Right kidney (tissue), 1 donor: ENCODE measurements around the gene GTSE1.

Experiments used
- DNase-seq: peaks from one replicate; pipeline ENCODE4 v3.0.0-alpha.2; 2016

GTSE1 gene

DNA sequence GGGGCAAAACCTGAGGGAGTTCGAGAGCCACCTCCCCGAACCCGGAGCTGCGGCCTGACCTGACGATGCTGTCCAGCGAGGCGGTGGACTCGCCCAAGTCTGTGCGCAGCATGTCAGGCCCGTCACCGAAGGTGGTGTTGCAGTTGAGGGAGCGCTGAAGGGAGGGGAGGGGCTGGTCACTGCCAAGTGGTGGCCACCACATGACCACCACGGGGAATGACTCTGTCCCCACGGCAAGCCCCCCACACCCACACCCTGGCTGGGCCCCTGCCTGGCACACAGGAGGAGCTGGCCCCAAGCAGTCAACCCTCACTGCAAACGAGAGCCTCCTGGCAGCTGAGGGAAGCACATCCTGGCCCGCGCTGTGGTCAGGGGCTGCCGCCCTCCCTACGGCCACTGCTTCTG lies 69.7 kb downstream of the GTSE1 start:
- no peak for DNase-seq

DNA sequence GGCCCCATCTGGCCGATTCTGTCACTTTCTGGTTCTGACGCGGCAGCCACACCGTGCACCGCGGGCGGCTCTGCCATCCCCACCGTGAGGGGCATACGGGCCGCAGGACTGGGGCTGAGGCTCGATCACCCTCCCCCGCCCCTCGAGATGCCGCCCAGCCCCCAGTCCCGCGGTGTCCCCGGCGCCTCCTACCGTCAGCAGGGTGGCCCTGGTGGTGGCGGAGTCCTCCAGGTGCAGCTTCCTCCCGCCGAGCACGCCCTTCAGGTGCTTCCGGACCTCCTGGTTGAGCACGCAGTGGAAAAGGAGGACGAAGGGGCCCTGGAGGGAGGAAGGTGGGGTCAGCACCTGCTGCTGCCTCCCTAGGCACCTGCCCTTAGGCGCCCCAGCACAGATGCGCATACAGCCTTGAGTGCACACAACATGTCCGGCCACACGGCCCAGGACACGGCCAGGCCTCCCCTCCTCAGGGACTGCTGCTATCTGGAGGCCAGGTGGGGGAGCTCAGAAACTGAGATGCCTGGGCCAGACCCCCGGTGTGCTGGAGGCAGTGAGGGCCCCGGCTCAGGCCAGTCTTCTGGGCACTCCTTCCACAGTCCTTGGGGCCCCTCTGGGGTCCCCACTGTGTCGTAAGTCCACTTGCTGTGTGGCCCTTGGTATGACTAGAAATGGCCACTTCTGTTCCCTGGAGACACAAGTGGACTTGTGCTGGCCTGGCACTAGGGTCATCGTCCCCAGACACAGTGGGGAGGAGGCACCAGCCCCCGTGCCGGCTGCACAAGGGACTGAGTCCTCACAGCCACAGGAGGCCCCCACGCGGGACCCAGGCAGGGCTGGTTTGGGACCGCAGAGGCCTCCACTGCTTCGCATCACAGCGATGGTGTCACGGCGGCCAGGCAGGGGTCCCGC lies 70.4 kb downstream of the GTSE1 start:
- no peak for DNase-seq

DNA sequence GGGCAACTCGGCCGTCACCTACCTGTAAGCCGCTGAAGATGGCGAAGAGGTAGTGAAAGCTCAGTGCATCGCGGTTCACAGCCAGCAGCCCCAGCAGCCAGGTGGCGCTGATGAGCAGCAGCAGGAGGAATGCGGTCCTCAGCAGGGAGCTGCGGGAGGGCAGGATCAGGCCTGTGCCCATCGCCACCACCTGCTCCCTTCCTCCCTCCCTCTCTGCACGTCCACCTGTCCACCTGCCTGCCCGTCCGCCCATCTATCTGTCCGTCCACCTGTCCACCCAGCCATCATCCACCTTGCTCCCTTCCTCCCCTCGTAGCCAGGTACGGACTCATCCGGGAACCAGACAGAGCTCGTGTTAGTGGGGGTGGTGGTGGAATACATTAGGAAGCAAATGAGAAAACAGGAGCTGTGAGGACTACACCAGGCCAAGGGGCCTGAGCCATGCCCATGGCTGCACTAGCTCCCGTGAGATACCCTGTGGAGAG lies 71.1 kb downstream of the GTSE1 start:
- DNase-seq = peak; percentile 59

DNA sequence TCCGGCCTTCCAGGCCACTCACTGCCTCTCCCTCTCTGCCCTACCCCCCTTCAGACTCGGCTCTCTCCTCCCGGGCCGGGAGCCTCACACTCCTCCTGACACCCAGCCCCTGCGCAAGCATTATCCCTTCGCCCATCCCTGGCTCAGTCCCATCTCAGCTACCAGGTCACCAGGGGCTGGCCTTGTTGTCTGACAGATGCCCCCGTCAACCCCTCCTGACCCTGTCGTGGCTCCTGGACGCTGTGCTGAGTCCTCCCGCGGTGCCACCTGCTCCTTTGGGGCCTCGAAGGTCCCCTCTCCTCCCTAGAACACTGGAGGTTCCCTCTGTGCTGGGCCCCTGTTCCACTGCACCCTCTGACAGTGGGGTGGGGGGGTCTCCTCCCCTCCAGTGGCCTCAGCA lies 71.8 kb downstream of the GTSE1 start:
- no peak for DNase-seq

DNA sequence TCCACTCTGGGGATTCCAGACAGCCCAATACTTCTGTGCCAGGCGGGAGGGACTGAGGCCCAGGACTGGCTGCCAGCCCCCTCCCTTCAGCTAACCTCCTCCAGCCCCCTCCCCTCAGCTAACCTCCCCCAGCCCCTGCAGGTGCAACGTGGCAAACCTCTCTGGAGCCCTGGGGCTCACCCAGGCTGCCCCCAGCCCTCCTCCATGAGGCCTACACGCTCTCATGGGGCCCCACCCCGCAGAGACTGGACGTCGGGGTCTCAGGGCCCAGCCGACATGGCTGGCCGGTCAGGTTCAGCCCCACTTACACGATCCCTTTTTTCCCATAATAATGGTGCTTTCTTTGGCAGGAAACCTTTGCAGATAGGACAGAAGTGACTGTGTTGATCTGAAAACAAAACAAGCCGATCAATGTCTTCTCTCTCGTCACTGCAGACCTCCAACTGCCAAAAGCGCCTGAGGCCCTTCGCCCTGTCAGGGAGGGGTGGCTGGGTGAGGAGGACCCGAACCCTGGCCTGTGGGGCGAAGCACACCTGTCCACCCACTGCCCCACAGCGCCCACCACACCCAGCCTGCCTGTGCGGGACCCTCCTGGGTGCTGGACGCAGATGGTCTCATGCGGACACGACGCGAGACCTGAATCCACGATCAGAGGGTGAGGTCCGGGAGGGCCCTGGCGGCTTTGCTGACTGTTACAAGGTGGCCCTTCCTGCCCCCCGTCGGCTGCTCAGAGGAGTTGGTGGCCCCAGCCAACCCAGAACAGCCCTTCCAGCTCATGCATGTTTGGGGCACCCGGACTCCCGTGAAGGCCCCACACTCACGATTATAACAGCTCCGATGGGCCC lies 72.4 kb downstream of the GTSE1 start:
- no peak for DNase-seq

DNA sequence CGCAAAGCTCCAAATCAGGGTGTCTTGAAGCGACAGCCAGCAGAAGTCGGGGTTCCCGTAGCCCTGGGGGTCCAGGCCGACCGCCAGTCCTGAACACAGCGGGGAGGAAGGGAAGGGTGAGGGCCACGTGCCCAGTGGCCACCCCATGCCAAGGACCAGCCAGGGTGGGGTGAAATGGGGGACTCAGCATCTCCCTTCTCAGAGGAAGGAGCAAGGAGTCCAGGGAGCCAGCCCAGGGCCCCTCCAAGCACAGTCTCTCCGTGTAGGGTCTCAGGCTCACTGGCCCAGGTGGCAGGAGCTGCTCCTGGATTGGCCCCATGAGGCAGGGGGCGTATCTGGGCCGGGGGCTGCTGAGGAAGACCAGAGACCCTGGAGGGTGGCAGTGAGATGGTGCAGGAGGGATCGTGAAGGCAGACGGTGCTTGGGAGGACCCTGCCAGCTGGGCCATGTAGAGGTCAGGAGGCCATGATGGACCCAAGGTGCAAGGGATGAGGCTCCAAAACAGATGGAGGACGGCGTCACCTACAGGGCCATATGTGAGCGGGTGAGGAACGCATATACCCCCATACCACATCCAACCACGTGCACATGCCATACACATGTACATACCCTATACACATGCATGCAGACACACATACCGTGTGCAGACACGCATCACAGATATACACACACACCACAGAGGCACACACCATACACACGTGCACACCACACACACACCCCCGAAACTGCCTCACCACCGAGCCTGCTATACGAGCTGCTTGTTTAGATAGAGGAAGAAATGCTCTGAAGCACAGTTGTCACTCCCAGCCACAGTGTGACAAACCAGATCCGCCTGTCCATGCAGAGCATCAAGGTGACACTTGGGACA lies 73.3 kb downstream of the GTSE1 start:
- no peak for DNase-seq

DNA sequence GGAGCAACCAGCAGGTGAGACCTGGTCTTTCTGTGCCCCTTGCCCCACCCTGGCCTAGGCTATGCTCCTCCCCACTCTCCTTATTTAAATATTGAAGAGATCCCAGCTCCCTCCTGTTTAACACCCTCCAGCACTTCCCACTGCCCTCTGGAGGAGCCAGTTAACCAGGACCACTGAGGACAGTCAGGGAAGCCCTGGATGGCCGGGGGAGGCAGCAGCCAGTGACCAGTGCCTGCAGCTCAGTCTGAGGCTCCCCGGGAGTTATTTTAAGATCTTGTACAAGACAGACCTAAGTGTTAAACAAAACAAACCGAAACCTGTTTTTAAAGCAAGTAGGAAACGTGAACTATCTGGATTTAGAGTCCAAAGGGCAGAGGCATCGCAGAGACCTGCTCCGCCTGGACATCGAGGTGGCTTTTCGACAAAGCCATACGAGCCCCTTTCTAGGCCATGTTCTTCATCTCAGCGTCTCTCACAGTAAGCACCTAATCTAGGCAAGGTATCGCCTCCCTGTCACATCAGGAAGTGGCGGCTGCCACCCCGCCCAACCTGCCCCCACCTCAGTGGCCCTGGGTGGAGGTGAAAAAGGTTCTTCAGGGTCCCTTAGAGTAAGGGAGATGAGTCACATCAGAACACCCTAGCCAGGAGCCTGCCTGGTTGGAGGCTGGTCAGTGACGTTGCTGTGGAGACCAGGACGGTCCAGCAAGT lies 74.1 kb downstream of the GTSE1 start:
- DNase-seq = no peak

DNA sequence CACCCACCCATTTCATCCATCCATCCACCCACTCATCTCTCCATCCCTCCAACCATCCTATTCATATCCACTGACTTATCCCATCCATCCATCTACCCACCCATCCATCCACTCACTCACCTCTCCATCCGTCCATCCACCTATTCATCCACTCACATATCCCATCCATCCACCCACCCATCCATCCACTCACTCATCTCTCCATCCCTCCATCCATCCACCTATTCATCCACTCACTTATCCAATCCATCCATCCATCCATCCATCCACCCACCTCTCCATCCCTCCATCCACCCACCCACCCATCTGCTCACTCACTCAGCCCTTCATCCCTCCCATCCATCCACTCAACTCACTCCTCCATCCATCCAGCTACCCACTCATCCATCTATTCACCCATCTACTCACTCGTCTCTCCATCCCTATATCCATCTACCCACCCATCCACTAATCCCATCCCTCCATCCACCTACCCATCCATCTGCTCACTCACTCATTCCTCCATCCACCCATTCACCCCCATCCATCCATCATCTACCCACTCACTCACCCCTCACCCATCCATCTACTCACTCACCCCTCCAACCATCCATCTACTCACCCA lies 75.1 kb downstream of the GTSE1 start:
- DNase-seq = no peak

DNA sequence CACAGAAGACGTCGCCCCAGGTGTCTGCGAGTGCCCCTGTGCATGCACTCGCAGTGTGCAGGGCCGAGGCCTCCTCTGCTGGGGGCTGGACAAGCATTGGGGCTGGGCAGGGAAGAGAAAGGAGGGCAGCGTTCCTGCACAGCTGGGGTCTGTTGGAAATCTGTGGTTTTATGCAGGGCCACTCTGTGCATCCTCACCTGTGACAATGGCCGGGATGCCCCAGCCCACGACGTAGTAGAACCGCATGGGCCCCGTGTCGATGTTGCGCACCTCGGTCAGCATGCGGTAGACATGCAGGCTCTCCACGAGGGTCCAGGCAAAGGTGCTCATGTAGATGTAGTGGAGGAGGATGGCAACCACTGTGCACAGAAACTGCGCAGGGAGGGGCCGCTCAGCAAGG lies 76.0 kb downstream of the GTSE1 start:
- no peak for DNase-seq

DNA sequence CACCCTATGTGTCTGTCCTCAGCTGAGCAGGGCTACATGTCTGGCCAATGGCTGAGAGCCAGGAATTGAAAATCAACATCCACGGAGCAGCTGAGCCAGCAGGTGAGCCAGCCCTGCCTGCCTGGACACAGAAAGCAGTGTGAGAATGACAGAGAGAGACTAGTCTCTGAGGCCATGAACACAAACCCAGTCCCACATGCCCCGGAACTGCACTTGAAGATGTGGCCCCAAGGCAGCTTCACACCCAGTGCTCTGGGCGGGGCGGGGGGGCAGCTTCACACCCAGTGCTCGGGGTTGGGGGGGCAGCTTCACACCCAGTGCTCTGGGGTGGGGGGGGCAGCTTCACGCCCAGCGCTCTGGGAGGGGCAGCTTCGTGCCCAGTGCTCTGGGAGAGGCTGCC lies 76.5 kb downstream of the GTSE1 start:
- DNase-seq = no peak

DNA sequence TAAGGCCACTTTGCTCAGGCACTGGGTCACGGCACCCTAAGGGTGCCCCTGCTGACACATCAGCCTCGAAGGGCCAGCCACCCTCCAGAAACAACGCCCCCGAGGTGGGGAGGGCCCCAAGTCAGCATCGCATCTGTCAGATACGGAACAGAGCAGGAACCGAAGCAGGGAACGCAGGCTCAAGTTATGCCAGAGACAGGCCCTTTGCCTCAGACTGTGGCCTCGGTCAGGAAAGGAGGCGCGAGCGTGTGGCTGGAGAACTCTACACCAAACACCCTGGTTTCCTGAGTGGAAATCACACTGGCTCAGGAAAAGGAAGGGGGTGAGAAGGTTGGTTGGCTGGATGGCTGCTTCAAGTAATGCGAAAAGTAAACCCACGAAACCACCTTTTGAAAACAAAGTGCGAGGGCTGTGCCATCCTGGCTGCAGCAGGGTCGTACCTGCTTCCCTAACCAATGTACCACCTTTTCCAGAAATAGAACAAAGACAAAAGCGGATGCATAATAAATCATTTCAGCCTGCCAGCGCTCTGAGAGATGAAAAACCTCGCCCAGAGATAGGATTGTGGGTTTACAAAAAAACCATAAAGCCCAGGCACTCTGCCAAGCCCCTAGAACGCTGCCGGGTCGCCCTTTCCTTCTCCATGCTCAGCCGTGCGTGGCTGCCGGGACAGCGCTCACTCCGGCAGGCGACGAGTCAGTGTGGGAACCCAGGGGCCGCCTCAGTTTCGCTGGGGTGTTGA lies 77.4 kb downstream of the GTSE1 start:
- DNase-seq = peak; percentile 51

DNA sequence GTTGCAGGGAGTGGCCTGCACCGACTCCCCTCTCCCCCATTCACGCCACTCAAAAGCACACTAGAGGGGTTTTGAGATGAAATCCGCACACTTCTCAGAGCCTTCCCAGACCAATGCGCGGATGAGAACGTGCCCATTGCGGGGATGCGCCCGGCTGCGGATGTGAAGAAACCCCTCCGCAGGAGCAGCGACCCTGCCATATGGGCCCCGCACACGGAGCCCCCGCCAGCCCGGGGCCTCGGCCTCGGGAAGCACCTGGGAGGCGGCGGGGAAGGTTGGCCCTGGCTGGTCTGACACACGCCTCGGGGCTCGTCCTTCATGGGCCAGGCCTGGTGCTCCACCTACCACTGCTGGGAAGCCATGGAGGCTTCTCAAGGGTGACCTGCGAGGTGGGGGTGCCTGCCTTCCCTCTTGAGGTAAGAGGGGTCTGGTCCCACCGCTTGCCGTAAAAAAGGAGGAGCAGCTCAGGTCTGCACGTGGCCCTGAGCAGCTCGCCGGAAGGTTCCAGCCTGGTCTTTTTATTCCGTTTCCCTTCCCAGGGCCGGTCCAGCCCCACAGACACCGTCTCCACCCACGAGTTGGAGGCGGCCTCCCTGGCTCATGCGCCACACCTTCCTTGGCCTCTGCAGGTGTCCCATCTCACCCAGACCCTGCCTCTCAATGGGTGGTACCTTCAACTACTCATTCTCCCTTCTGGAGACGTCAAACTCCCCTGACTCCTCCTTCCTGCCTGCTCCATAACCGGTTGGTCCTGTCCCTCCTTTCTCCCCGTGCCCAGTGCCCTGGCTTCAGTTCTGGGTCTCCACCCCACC lies 78.2 kb downstream of the GTSE1 start:
- DNase-seq = no peak

DNA sequence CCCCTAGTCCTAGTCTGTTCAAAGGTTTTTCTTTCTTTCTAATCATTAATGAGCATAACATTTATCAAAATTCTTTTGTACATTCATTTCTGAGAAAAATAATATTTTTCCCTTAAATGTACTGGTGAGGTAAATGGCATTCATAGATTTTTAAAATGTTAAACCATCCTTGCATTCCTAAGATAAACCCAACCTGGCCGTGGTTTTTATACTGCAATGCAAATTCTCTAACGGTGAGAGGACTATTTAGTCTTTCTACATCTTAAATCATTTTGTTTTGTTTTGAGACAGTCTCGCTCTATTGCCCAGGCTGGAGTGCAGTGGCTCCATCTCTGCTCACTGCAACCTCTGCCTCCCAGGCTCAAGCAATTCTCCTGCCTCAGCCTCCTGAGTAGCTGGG lies 79.4 kb downstream of the GTSE1 start:
- DNase-seq = no peak

DNA sequence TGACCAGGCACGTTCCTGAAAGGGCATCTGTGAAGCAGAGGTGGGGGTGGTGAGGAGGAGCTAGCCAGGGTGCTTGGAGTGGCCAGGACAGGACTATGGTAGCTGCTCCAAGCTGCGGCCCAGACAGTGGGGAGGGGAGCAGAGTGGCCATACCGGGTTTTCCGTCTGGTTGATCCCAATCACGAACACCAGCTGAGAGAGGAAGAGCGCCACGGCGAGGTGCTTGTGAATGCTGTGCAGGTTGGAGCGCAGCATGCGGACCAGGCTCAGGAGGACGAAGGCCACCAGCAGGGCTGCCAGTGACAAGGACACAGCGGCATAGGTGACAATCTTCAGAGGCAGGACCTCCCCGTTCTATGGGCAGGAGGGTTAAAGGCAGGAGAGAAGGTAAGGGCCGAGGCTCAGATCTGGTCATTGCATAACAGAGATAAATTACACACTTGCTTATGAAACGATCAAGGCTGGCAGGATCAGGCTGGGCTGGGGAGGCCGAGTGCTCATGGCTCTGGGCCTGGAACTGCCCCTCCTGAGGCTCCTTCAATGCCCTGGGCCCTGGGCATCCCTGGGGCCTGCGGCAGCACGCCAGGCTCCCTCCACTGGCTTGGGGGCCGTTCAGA lies 80.3 kb downstream of the GTSE1 start:
- DNase-seq = no peak

DNA sequence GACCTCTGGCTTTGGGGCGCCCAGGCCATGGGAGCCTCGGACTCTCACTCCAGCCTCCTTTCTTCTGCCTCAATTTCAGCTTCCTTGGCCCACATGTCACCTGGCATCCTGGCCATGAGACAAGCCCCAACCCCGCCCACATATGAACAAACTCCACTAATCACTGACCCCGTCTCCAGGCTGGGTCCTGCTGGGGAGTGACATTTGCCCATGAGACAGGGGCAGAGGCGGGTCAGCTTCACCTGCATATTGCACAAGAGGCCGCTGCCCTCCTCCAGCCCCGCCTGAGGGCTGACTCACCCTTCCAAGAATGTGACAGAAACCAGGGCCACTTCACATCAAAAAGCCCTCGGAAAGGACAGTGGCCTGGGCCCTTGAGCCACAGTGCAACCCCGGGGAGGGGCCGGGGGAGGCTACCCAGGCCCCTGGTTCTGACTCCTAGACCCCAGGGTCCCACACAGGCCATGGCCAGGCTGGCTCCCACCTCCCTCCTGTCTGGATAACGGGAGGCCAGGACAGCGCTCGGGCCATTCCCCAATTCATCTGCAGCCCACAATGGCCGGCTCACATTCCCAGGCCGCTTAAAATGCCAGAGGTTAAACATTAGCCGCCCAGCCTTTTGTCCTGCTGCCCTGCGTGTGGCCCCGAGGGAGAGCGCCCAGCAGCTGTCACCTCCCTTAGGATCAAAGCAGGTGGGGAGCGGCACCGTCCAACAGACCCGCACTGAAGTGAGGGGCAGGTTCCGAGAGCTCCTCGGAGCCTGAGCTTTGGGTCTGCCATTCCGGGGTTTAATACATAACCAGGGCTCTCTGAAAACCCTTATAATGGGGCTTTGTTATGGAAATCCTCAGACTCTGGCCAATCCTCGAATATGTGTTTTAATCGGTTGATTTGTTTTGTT lies 81.1 kb downstream of the GTSE1 start:
- DNase-seq = peak; percentile 69

DNA sequence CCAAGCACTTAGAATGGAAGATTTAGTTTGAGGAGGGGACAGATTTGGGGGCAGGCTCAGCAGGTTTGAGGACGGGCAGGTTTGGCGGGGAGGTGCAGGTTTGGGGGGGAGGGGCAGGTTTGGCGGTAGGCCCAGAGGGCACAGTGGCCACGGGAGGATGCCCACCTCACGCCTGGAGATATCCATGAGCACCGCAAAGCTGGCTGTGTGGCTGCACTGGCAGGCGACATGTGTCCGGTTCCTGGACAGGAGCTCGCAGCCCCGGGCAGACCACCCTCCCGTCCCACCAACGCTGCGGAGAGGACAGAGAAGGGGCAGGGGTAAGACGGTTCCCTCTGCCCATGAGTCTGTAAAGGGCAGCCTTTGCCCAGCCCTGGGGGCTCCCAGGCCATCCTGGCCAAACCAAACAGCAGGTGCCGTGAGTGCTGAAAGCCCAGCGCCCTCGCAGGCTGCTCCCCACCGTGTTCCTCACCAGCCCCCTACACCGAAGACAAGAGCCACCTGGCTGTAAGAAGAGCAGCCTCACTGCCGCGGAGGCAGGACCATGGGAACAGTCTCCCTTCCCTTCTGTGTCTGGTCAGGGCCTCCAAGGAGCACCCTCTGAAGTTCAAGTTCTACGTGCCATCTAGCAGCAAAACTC lies 81.9 kb downstream of the GTSE1 start:
- peak; percentile 68 for DNase-seq
